HG03378 (cell line): ENCODE data around the gene CYB5B.
A peak's percentile ranks its signal among the peaks of the same experiment; 100 is the strongest.

Experiments
- ATAC-seq: cut with Tn5 transposase; IDR thresholded peaks from one replicate; pipeline ENCODE4 v1.9.1; 2021; ENCODE audit warnings: mild to moderate bottlenecking, moderate library complexity; ENCODE audit not compliant: unreplicated experiment

CYB5B gene

GRCh38 chr16:69443927-69444631 lies 19.7 kb downstream of the CYB5B start:
- ATAC-seq, result no peak

- ATAC-seq, result no peak
These were observed 20.6 kb downstream of the CYB5B start for GRCh38 chr16:69444873-69445517.

- ATAC-seq, result no peak
These were observed 24.2 kb downstream of the CYB5B start for GRCh38 chr16:69448470-69449193.

- no peak for ATAC-seq
These were observed 26.7 kb downstream of the CYB5B start for GRCh38 chr16:69451166-69451565.

GRCh38 chr16:69453936-69454335 lies 29.5 kb downstream of the CYB5B start:
- no peak for ATAC-seq

- ATAC-seq, result no peak
These were observed 39.5 kb downstream of the CYB5B start for GRCh38 chr16:69463876-69464275.

GRCh38 chr16:69465083-69465721 lies 40.8 kb downstream of the CYB5B start:
- peak; percentile 53 for ATAC-seq

- no peak for ATAC-seq
These were observed 41.5 kb downstream of the CYB5B start for GRCh38 chr16:69465881-69466280.

GRCh38 chr16:69466547-69466946 lies 42.1 kb downstream of the CYB5B start:
- no peak for ATAC-seq

- ATAC-seq, result no peak
These were observed 42.7 kb downstream of the CYB5B start for GRCh38 chr16:69467080-69467479.

- no peak for ATAC-seq
These were observed 43.2 kb downstream of the CYB5B start for GRCh38 chr16:69467531-69468204.

GRCh38 chr16:69469807-69470561 lies 45.6 kb downstream of the CYB5B start:
- peak; percentile 58 for ATAC-seq

GRCh38 chr16:69471121-69471520 lies 46.7 kb downstream of the CYB5B start:
- no peak for ATAC-seq

- ATAC-seq, result no peak
These were observed 50.0 kb downstream of the CYB5B start for GRCh38 chr16:69474408-69474807.

- ATAC-seq, result no peak
These were observed 52.6 kb downstream of the CYB5B start for GRCh38 chr16:69476920-69477443.

- ATAC-seq, result no peak
These were observed 53.1 kb downstream of the CYB5B start for GRCh38 chr16:69477546-69477945.

GRCh38 chr16:69478685-69479084 lies 54.3 kb downstream of the CYB5B start:
- ATAC-seq, result no peak

- no peak for ATAC-seq
These were observed 55.4 kb downstream of the CYB5B start for GRCh38 chr16:69479775-69480174.

GRCh38 chr16:69481901-69482341 lies 57.5 kb downstream of the CYB5B start:
- no peak for ATAC-seq
